Neural progenitor cell (in vitro differentiated cells): Measurements from ENCODE around the gene CABLES1.

ENCODE experiments used
- CTCF ChIP-seq: fragments of 200-600 bp; sonication (generic); IDR thresholded peaks from 2 replicates; pipeline ENCODE4 v1.5.1; 2017; ENCODE audit warnings: antibody characterized with exemption, mild to moderate bottlenecking
- EZH2 ChIP-seq: fragments of 200-600 bp; sonication (generic); IDR thresholded peaks from 2 replicates; pipeline ENCODE4 v1.6.1; 2017; ENCODE audit warnings: antibody characterized with exemption, mild to moderate bottlenecking, moderate library complexity

GRCh38 chr18:23229472-23229871 lies 94.2 kb downstream of the CABLES1 start:
- no peak for TF ChIP-seq CTCF
- no peak for TF ChIP-seq EZH2
